ENCODE measurements around the gene RCOR3.

Gene RCOR3

GRCh38 chr1:211338224-211338620, 79.1 kb downstream of the RCOR3 start:
- no peak for TF ChIP-seq CTCF (IDR thresholded peaks at IDR 0.05; ENCODE audit: control extremely low read depth, extremely low read depth, low read depth, missing control alignments)
- ChIA-PET POLR2A (no interaction called here), CTCF (interaction anchor here (0.8 to 14.1 kb wide), 7 partner anchors 9 to 175 kb away, joined by 3 to 170 read pairs (median 3); partner anchors contain the start of gene TRAF5)
- DNase-seq (ENCODE audit: extremely low spot score) = no peak

- TF ChIP-seq CTCF (IDR thresholded peaks at IDR 0.05; ENCODE audit: control extremely low read depth, extremely low read depth, low read depth, missing control alignments) = no peak
- POLR2A ChIA-PET = no interaction called here
- CTCF ChIA-PET = interaction anchor here (0.8 to 14.1 kb wide), 6 partner anchors 8 to 175 kb away, joined by 3 to 170 read pairs (median 4); partner anchors contain the start of gene TRAF5
Measured at GRCh38 chr1:211339631-211340041, 80.5 kb downstream of the RCOR3 start.

GRCh38 chr1:211340622-211341507, 81.7 kb downstream of the RCOR3 start:
- no peak for DNase-seq (ENCODE audit: extremely low spot score)
- TF ChIP-seq CTCF (IDR thresholded peaks at IDR 0.05; ENCODE audit: control extremely low read depth, extremely low read depth, low read depth, missing control alignments) = no peak
- POLR2A ChIA-PET = no interaction called here
- CTCF ChIA-PET = interaction anchor here (0.8 to 14.1 kb wide), 6 partner anchors 8 to 174 kb away, joined by 3 to 170 read pairs (median 4); partner anchors contain the start of gene TRAF5

More at GRCh38 chr1:211339631-211340041, 80.5 kb downstream of the RCOR3 start:
- DNase-seq (ENCODE audit: extremely low spot score) = no peak

- CTCF ChIA-PET = interaction anchor here (14.1 kb wide), 1 partner anchor 17 kb away, joined by 170 read pairs; the partner anchor contains the start of gene TRAF5
- no peak for TF ChIP-seq CTCF (IDR thresholded peaks at IDR 0.05; ENCODE audit: control extremely low read depth, extremely low read depth, low read depth, missing control alignments)
- DNase-seq (ENCODE audit: extremely low spot score) = no peak
- POLR2A ChIA-PET = no interaction called here
Measured at GRCh38 chr1:211341999-211342398, 82.8 kb downstream of the RCOR3 start.

- CTCF ChIA-PET = interaction anchor here (0.9 to 14.1 kb wide), 5 partner anchors 10 to 133 kb away, joined by 3 to 170 read pairs (median 3); partner anchors contain the start of gene TRAF5
- POLR2A ChIA-PET = no interaction called here
- no peak for DNase-seq (ENCODE audit: extremely low spot score)
- no peak for TF ChIP-seq CTCF (IDR thresholded peaks at IDR 0.05; ENCODE audit: control extremely low read depth, extremely low read depth, low read depth, missing control alignments)
Measured at GRCh38 chr1:211343607-211344006, 84.4 kb downstream of the RCOR3 start.

- ChIA-PET CTCF (interaction anchor here (0.9 to 14.1 kb wide), 6 partner anchors 8 to 132 kb away, joined by 3 to 170 read pairs (median 4); partner anchors contain the start of gene TRAF5), POLR2A (no interaction called here)
- no peak for DNase-seq (ENCODE audit: extremely low spot score)
- no peak for TF ChIP-seq CTCF (IDR thresholded peaks at IDR 0.05; ENCODE audit: control extremely low read depth, extremely low read depth, low read depth, missing control alignments)
Measured at GRCh38 chr1:211344152-211344618, 85.0 kb downstream of the RCOR3 start.
